ENCODE results near the gene DIDO1.
"Not testable (repeated sequence)": the region's sequence is repeated elsewhere in the genome, so short reads cannot be mapped to it uniquely, and the experiment has no call there.

The DIDO1 gene

GRCh38 chr20:62962221-62962879 lies 36.0 kb upstream of the DIDO1 start:
- DNase-seq: no peak

DNA sequence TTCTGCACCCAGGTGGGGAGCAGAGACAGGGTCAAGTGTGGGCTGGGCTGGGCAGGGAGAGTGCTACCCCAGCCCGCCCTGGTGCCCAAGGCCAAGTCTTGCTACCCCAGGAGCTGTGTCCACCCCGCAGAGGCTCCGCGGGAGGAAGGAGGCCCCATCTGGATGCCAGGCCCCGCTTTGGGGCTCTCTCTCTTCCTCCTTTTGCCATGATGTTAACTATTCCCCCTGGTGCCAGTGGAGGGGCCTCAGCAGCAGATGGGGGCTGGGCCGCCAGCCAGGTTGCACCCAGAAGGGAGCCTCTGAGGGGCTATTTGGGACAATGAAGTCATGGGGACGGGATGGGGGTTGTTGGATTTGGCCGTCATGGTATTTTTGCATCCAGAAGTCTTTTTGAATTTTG lies 35.5 kb upstream of the DIDO1 start:
- DNase-seq: no peak

DNA sequence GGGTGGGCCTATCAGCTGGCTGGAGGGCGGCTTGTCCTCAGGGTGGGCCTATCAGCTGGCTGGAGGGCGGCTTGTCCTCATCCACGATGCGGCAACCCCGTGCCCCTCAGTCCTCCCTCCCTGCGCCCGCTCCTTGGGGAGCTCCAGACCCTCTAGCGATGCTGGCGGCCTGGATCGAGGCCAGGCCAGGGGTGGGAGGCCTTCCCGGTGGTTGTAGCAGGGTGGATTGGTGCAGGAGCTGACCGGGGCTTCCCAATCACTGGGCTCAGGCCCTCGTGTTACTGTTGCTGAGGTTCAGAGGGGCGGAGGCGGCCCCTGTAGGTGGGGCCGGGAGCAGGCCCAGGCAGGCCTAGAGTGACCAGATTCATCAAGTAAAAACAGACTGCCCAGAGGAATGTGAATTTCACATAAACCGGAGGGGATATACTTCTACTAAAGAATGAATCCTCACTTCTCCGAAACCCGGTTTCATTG lies 35.0 kb upstream of the DIDO1 start:
- DNase-seq: no peak

GRCh38 chr20:62960446-62961309 lies 34.4 kb upstream of the DIDO1 start:
- DNase-seq: not testable (repeated sequence)

GRCh38 chr20:62959998-62960436 lies 33.7 kb upstream of the DIDO1 start:
- DNase-seq: no peak

GRCh38 chr20:62959101-62959971 lies 33.0 kb upstream of the DIDO1 start:
- DNase-seq: no peak

GRCh38 chr20:62958388-62959100 lies 32.2 kb upstream of the DIDO1 start:
- DNase-seq: no peak

GRCh38 chr20:62957136-62958117 lies 31.1 kb upstream of the DIDO1 start:
- no peak for DNase-seq

- no peak for DNase-seq
These were observed 30.3 kb upstream of the DIDO1 start for GRCh38 chr20:62956387-62957135.

DNA sequence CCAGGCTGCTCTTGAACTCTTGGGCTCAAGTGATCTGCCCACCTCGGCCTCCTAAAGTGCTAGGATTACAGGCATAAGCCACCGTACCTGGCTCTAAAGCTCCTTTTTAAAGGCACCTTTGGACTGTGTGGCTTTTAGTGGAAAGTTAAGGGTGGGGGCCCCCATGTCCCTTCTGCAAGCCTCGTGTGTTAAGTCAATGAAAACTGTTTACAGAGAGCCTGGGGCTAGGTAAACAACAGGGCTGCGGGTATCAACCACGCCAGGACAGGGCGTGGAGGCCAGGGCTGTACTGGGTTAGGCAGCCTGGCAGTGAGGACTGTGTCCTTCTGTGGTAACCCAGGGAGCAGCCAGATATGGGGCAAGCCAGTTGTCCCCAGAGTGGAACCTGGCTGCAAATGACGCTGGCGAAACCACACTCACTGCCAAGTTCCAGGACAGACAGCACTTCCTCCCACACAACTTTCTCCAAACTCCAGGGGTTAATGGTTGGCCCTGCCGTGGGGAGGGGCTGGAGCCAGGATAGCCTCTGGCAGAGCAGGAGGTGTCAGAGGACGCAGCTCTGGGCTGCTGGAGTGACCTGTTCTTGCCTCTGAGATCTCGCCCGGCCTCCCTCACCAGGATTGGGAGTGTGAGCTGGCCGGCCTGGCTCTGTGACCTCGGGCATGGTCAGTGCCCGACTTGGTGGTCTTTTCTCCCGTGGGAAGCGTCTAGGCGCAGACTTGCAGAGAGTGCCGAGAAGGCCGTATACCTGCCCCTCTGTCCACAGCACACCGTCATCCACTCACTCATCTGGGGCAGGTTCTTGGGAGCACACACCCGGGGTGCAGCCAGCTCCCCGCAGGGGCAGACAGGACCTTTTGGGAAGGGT lies 29.4 kb upstream of the DIDO1 start:
- no peak for DNase-seq

DNA sequence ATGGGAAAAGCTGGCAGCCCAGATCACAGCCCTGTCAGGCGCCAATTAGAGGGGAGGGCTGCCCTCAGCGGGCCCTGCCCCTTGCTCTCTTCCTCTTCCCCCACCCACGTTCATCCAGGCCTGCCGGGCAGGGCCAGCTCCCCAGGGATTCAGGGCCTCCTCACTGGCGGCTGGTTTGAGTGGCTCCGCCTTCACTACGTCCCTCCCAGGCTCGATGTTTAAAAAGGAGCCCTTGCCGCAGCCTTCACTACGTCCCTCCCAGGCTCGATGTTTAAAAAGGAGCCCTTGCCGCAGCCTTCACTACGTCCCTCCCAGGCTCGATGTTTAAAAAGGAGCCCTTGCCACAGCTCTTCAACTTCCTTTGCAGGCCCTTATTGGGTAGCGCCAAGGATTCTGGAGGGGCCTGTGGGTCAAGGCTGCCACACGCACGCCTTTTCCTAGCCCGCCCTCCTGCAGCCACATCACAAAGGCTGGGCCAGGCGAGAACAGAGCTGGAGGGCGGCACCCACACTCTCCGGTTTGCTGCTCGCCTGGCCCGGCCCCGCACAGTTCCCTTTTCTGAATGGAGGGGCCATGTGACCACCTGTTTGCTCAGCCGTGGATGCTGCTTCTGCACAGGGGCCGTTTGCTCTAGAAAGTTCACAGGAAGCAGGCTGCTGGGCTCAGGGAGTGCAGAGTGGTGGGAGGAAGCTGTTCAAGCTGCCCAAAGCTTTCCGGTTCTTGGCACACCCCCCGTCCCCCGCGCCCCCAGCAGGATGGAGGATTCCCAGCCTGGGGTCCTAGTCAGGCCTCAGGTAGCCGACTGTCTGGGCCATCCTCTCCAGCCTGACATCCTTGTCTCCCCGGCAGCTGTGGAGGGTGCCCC lies 27.8 kb upstream of the DIDO1 start:
- DNase-seq: peak; percentile 55

DNA sequence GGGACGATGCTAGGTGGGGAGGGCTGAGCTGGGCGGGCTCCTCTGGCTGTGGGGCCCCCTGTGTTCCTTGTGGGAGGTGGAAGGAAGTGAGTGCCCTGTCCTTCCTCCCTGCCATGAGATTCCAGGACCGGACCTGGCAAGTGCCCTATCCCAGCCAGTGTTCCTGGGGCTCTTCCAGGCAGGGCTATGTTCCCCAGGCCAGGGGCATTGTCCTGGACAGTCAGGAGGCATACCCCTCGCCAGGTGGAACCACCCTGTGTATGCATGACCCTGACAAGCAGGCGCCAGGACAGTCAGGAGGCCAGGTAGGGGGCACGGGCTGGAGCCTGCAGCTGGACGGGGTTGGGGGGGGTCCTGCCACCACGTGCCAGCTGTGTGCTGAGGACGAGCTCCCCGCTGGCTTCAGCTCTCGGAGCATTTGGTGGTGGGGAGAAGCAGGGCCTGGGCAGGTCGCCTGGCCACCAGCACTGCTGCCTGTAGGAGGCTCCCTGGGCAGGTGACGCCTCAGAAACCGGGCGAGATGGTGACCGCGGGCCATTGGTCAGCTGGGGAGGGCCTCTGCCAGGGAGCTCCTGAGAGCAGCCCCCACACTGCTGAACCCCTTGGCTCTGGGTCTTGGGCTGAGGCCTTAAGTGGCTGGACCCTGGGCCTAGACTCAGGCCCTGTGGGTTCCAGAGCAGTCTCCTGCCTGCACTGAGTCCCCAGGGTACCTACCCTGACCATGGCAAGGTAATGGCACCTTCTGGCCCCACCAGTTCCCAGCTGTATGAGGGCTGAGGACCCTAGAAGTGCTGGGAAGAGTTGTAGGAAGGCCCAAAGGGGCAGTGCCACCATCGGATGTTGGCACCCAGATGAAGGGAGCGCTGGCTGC lies 26.9 kb upstream of the DIDO1 start:
- DNase-seq: no peak

- no peak for DNase-seq
These were observed 26.2 kb upstream of the DIDO1 start, which contains the start of gene SLC17A9 for GRCh38 chr20:62952373-62952967. SLC17A9 (plus strand) TSS chr20:62952709; CDS start chr20:62952831, 122 bp downstream.

DNA sequence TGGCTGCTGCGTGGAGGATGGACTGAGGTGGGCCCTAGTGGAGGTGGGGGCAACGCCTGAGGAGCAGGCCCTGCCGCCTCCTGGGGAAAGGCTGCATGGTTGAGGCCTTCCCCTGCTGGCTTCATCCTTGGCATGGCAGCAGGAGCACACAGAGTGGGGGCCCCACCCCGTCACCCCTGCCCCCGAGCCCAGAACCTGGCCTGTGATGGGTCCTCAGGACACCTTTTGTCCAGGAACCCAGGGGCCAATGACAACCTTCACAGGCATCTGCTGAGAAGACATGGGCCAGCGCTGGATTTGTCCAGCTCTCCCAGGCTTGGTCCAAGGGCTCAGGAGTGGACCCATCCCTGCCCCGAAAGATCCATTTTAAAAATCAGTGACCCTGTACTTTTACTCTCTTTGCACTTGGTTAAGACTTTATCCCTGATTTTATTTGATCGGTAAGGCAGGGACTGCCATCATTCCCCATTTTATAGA lies 25.6 kb upstream of the DIDO1 start:
- DNase-seq: no peak

GRCh38 chr20:62951143-62951895 lies 25.0 kb upstream of the DIDO1 start:
- no peak for DNase-seq

DNA sequence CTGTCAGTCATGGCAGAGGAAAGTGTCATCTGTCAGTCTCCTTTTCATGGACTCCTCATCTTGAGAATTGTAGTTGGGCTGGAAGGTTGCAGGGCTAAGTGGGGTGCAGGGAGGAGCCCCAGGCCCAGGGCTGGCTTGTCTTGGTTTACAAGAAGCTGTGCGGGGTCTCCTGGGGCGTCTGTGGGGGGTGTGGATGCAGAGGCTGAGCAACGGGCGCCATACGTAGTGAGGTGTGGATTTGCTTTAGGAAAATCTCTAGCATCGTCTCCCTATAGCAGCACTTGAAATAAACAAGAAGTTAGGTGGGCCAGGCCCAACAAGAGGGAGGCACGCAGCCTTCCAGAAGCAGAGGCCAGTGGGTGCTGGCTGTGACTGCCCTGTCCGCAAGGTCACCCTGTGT lies 24.4 kb upstream of the DIDO1 start:
- no peak for DNase-seq

Measured in T-helper 9 cell (primary cell).